Stimulated activated CD4-positive, alpha-beta T cell treated with anti-CD3 and anti-CD28 coated beads, Interleukin-4, amount 100 ng/mL, for 4 hours (primary cell): Measurements from ENCODE around the gene ADAMTS3.
"Not testable (repeated sequence)": the region's sequence is repeated elsewhere in the genome, so short reads cannot be mapped to it uniquely, and the experiment has no call there.

Experiments used
- DNase-seq, 2 experiments: peaks; one replicate each; pipeline ENCODE4 v3.0.0-alpha.2; 2020

The ADAMTS3 gene

GRCh38 chr4:72463724-72464123 lies 105.3 kb downstream of the ADAMTS3 start:
- no peak for DNase-seq

DNA sequence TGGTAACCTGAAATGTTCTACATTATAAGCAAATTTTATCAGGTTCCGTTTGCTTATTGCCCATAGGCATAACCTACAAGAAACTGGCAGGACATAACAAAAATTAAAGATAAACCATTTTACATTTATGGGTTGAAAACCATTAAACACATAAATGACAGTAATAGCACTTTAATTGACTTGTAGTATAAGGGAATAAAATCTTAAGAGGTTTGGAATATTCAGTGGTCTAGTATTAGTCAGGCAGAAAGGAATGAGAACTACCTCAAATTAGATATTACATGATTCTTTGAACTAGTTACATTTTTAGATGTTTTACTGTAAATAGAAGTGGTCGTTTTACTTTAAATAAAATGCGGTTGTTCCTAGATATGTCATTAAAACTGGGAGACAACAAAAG lies 111.9 kb downstream of the ADAMTS3 start:
- DNase-seq: no peak

DNA sequence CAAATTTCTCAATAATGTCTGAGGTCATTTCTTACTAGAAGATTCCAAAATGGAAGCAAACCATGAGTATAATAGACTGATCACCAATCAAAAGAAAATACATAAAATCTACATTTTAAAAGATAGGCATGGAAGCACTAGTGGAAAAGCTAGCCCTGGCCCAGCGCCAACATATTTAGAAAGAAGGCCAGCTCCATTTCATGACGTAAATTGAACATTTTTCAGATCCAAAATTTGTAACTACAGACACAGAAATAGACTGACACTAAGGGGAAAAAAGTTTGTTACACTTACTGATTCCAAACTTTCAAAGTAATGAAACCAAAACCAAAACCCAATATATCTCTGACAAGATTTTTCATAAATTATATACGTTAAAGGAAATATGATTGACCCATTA lies 117.7 kb downstream of the ADAMTS3 start:
- no peak for DNase-seq

- no peak for DNase-seq
Observed at GRCh38 chr4:72449705-72450104, 119.3 kb downstream of the ADAMTS3 start.

GRCh38 chr4:72448231-72448630 lies 120.8 kb downstream of the ADAMTS3 start:
- DNase-seq: no peak

- no peak for DNase-seq
Observed at GRCh38 chr4:72446353-72447055, 122.5 kb downstream of the ADAMTS3 start.

- no peak for DNase-seq
Observed at GRCh38 chr4:72444092-72444491, 124.9 kb downstream of the ADAMTS3 start.

GRCh38 chr4:72442715-72443114 lies 126.3 kb downstream of the ADAMTS3 start:
- no peak for DNase-seq

DNA sequence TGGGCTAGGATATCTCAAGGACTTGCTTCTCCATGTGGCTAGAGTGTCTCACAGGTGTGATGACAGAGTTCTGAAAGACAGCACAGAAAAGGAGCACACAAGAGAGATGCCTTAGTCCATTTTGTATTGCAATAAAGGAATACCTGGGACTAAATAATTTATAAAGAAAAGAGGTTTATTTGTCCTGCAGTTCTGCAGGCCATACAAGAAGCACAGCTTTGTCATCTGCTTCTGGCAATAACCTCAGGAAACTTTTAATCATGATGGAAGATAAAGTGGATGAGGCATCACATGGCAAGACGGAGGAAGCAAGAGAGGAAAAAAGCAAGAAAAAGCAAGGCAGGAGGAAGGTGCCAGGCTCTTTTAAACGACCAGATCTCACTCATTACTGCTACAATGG lies 126.9 kb downstream of the ADAMTS3 start:
- DNase-seq: no peak

GRCh38 chr4:72440386-72440785 lies 128.6 kb downstream of the ADAMTS3 start:
- no peak for DNase-seq

DNA sequence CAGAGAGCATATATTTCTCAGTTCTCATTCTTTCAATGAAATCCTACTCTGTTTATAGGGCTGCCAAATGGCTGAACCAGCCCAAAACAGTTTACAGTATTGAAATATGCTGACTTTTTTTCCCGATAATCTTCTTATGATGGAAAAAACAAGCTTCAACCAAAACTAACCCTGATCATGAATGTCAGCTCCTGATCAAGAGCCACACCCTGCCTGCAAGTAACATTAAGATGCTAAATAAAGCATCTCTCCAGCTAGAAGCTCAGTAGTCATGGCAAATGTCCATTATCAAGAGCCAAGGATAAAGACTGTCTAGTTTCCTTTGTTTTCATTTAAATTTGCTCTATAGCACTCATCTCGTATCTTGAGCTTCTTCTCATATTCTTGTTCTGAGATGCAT lies 136.0 kb downstream of the ADAMTS3 start:
- DNase-seq: no peak

- DNase-seq: no peak
Observed at GRCh38 chr4:72432282-72432681, 136.7 kb downstream of the ADAMTS3 start.

GRCh38 chr4:72430988-72431387 lies 138.0 kb downstream of the ADAMTS3 start:
- no peak for DNase-seq

- DNase-seq: no peak
Observed at GRCh38 chr4:72430050-72430449, 139.0 kb downstream of the ADAMTS3 start.

- DNase-seq: no peak
Observed at GRCh38 chr4:72429397-72429889, 139.6 kb downstream of the ADAMTS3 start.

- no peak for DNase-seq
Observed at GRCh38 chr4:72427057-72427456, 142.0 kb downstream of the ADAMTS3 start.

DNA sequence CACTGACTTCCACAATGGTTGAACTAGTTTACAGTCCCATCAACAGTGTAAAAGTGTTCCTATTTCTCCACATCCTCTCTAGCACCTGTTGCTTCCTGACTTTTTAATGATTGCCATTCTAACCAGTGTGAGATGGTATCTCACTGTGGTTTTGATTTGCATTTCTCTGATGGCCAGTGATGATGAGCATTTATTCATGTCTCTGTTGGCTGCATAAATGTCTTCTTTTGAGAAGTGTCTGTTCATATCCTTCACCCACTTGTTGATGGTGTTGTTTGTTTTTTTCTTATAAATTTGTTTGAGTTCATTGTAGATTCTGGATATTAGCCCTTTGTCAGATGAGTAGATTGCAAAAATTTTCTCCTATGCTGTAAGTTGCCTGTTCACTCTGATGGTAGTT lies 143.1 kb downstream of the ADAMTS3 start:
- not testable (repeated sequence) for DNase-seq

DNA sequence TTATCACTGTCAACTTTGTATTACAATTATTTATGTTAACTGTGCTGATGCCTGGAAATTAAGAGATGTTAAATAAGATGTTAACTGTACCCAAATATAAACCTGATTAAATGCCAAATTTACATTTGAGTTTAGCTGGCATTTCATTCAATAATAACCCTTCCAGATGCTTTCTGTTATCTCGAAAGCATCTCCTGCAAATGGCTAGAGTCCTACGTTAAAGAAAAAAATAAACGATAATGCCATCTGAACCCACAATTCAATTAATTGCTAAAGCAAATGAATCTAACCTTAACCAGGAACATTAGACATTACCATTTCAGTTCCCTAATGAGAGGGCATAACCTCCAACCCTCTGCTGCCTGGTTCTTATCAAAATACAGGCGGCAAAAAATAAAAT lies 145.0 kb downstream of the ADAMTS3 start:
- DNase-seq: no peak

- no peak for DNase-seq
Observed at GRCh38 chr4:72422416-72422815, 146.6 kb downstream of the ADAMTS3 start.

DNA sequence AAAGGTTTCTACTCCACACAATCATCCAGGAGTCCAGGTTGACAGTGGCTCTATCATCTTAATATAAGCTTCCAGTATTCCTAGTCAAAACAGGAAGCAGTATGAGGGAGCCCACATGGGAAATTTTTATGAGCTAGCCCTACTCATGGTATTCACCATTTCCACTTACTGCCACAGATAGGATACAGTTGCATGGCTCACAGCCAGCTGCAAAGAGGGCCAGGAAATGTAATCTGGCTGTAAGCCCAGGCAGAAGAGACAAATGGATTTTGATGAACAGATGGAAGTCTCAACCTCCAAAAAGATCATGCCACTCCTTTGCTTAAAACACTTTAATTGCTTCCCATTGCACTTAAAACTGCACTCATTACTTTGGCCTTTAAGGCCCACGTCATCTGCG lies 150.6 kb downstream of the ADAMTS3 start:
- DNase-seq: no peak

GRCh38 chr4:72410158-72410557 lies 158.9 kb downstream of the ADAMTS3 start:
- no peak for DNase-seq

DNA sequence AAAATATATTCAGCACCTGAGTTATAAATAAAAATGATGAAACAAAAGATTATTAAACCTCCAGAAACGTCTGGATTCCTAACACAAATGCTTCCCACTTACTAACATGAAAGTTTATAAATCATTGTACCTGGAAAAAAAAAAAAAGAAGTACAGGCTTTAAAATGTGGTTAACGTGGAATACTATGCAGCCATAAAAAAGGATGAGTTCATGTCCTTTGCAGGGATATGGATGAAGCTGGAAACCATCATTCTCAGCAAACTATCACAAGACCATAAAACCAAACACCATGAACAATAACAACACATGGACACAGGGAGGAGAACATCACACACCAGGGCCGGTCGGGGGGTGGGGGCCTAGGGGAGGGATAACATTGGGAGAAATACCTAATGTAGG lies 160.5 kb downstream of the ADAMTS3 start:
- DNase-seq: no peak

GRCh38 chr4:72405417-72405816 lies 163.6 kb downstream of the ADAMTS3 start:
- DNase-seq: no peak

GRCh38 chr4:72397314-72397713 lies 171.7 kb downstream of the ADAMTS3 start:
- DNase-seq: no peak

- no peak for DNase-seq
Observed at GRCh38 chr4:72394012-72394663, 174.9 kb downstream of the ADAMTS3 start.
